ENCODE data around the gene ST3GAL3. TPM values are rescaled to one million over a fixed set of nuclear protein-coding genes. Genes with fewer than 3 reads are reported as not detected.
A peak's percentile ranks its signal among the peaks of the same experiment; 100 is the strongest.

The ST3GAL3 gene
- total and polyA plus RNA-seq, 2 of the 13 experiments (the other 11 are each of a cell fraction or from before 2014, with no cell fraction given) = 5.1 to 8.1 TPM

DNA sequence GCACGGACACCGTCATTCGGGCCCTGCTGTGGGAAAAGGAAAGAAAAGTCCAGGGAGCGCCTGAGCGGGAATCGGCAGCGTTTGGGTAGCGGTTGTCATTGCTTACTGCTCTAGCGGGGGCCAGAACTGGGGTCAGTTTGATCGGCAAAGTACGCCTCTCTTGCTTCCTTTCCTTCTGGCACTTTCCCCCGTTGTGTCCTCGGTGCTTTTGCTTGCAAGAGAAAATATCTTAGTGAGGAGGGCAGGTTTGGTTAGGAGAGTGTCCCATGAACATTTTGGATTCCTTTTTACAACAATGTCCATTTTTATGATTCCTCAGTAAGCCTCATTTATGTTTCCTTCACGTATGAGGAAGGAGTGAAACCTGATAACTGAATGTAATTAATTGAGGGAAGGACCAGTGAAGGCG lies 670 bp downstream of the ST3GAL3 start (continued):
- 0 out of 2 replicates have a peak, but pooled peaks have one; percentile 52 for TF ChIP-seq ZNF280D (CRISPR knock-in tag; IDR thresholded peaks at IDR 0.05)
- no peak for TF ChIP-seq CEBPG (CRISPR knock-in tag; IDR thresholded peaks at IDR 0.05)
- 0 out of 2 replicates have a peak, but pooled peaks have one; percentile 7 for TF ChIP-seq GTF3A (CRISPR knock-in tag; conservative IDR thresholded peaks at IDR 0.05)
- TF ChIP-seq, protein P1, sequence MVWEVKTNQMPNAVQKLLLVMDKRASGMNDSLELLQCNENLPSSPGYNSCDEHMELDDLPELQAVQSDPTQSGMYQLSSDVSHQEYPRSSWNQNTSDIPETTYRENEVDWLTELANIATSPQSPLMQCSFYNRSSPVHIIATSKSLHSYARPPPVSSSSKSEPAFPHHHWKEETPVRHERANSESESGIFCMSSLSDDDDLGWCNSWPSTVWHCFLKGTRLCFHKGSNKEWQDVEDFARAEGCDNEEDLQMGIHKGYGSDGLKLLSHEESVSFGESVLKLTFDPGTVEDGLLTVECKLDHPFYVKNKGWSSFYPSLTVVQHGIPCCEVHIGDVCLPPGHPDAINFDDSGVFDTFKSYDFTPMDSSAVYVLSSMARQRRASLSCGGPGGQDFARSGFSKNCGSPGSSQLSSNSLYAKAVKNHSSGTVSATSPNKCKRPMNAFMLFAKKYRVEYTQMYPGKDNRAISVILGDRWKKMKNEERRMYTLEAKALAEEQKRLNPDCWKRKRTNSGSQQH (CRISPR knock-in tag; IDR thresholded peaks at IDR 0.05; ENCODE audit: low read depth) = no peak
- TF ChIP-seq ZNF652 (CRISPR knock-in tag; IDR thresholded peaks at IDR 0.05; ENCODE audit: borderline replicate concordance, low read depth) = no peak
- no peak for TF ChIP-seq ZNF143 (CRISPR knock-in tag; IDR thresholded peaks at IDR 0.05)
- TF ChIP-seq TERF1 (CRISPR knock-in tag; IDR thresholded peaks at IDR 0.05) = no peak
- TF ChIP-seq NR2F6 (IDR thresholded peaks at IDR 0.05) = 0 out of 2 replicates have a peak, but pooled peaks have one; percentile 6
- TF ChIP-seq NR2F6 (CRISPR knock-in tag; IDR thresholded peaks at IDR 0.05) = no peak
- no peak for TF ChIP-seq RERE (CRISPR knock-in tag; IDR thresholded peaks at IDR 0.05; ENCODE audit: low read depth)
- 0 out of 2 replicates have a peak, but pooled peaks have one; percentile 47 for TF ChIP-seq CSRNP1 (CRISPR knock-in tag; IDR thresholded peaks at IDR 0.05)
- TF ChIP-seq MZF1 (CRISPR knock-in tag; IDR thresholded peaks at IDR 0.05; ENCODE audit: borderline replicate concordance) = 0 out of 2 replicates have a peak, but pooled peaks have one; percentile 2
- 0 out of 2 replicates have a peak, but pooled peaks have one; percentile 6 for TF ChIP-seq PAWR (CRISPR knock-in tag; IDR thresholded peaks at IDR 0.05; ENCODE audit: borderline replicate concordance)
- TF ChIP-seq, protein P2, sequence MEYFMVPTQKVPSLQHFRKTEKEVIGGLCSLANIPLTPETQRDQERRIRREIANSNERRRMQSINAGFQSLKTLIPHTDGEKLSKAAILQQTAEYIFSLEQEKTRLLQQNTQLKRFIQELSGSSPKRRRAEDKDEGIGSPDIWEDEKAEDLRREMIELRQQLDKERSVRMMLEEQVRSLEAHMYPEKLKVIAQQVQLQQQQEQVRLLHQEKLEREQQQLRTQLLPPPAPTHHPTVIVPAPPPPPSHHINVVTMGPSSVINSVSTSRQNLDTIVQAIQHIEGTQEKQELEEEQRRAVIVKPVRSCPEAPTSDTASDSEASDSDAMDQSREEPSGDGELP (IDR thresholded peaks at IDR 0.05; ENCODE audit: borderline replicate concordance, low read depth) = peak; percentile 25; the same call in 1 of the 2 replicates
- TF ChIP-seq PHF21A (CRISPR knock-in tag; IDR thresholded peaks at IDR 0.05) = peak; percentile 2; the same call in 1 of the 2 replicates

All from HepG2 (cell line).